ENCODE measurements around the gene CACNA1C.

GRCh38 chr12:2312175-2312574 lies 259.4 kb downstream of the CACNA1C start:
- TF ChIP-seq, protein P1, sequence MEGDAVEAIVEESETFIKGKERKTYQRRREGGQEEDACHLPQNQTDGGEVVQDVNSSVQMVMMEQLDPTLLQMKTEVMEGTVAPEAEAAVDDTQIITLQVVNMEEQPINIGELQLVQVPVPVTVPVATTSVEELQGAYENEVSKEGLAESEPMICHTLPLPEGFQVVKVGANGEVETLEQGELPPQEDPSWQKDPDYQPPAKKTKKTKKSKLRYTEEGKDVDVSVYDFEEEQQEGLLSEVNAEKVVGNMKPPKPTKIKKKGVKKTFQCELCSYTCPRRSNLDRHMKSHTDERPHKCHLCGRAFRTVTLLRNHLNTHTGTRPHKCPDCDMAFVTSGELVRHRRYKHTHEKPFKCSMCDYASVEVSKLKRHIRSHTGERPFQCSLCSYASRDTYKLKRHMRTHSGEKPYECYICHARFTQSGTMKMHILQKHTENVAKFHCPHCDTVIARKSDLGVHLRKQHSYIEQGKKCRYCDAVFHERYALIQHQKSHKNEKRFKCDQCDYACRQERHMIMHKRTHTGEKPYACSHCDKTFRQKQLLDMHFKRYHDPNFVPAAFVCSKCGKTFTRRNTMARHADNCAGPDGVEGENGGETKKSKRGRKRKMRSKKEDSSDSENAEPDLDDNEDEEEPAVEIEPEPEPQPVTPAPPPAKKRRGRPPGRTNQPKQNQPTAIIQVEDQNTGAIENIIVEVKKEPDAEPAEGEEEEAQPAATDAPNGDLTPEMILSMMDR (IDR thresholded peaks at IDR 0.05): no peak
- TF ChIP-seq POLR2A (IDR thresholded peaks at IDR 0.05): no peak

Measured in esophagus squamous epithelium (tissue), 4 donors.